ENCODE data around the gene REPS2. TPM values are rescaled to one million over a fixed set of nuclear protein-coding genes. Genes with fewer than 3 reads are reported as not detected.

The REPS2 gene
- total and polyA plus RNA-seq, 7 experiments from 2014 or later = 0.21 to 6.2 (median 1.9) TPM; not detected in 2

- ATAC-seq (no peak), DNase-seq (no peak)
- ChIA-PET CTCF (no interaction called here), POLR2A (no interaction called here)
- H3K4me3 ChIP-seq (ENCODE audit: low read length) = no peak overlapping the region
- no peaks in the 10 kb centered on the region for H3K27me3 ChIP-seq (ENCODE audit: control insufficient read depth in 2 of 2, insufficient read depth in 2 of 2, low read length in 2 of 2)
- H3K36me3 ChIP-seq (ENCODE audit: control insufficient read depth in 2 of 3, insufficient read depth in 3 of 3, low read length in 3 of 3) = no peaks in the 10 kb centered on the region
- H3K9me3 Mint-ChIP-seq = peaks cover 0 to 9% (median 0%) of the 10 kb centered on the region in 11 donors
- H3K27me3 Mint-ChIP-seq = peaks cover 0 to 6% (median 4%) of the 10 kb centered on the region in 5 donors
- intact Hi-C loops (cut with micrococcal nuclease) = no loop called here
- no peaks in the 10 kb centered on the region for H3K36me3 Mint-ChIP-seq
- no peaks in the 10 kb centered on the region for H3K4me1 ChIP-seq (ENCODE audit: control insufficient read depth in 2 of 2, insufficient read depth in 2 of 2, low read length in 2 of 2)
- H3K4me3 Mint-ChIP-seq = no peak overlapping the region
- H3K27ac ChIP-seq (ENCODE audit: low read depth, low read length) = no peak overlapping the region
- H3K27ac Mint-ChIP-seq = no peak overlapping the region
- no peaks in the 10 kb centered on the region for H3K9me3 ChIP-seq (ENCODE audit: control insufficient read depth in 2 of 3, low read length in 3 of 3)
- peaks cover 0 to 1% (median 0%) of the 10 kb centered on the region in 7 donors for H3K4me1 Mint-ChIP-seq
Observed at GRCh38 chrX:17187136-17187756, 240.8 kb downstream of the REPS2 start.

- Mint-ChIP-seq H3K27ac (no peak overlapping the region), H3K27me3 (peaks cover 0 to 6% (median 0%) of the 10 kb centered on the region in 5 donors), H3K4me1 (no peaks in the 10 kb centered on the region), H3K9me3 (peaks cover 0 to 6% (median 0%) of the 10 kb centered on the region in 11 donors), H3K36me3 (no peaks in the 10 kb centered on the region), H3K4me3 (no peak overlapping the region)
- POLR2A ChIA-PET = no interaction called here
- Histone ChIP-seq H3K27me3 (ENCODE audit: control insufficient read depth in 2 of 2, insufficient read depth in 2 of 2, low read length in 2 of 2) (no peaks in the 10 kb centered on the region), H3K9me3 (ENCODE audit: control insufficient read depth in 2 of 3, low read length in 3 of 3) (peaks cover 0 to 3% (median 0%) of the 10 kb centered on the region in 3 experiments), H3K4me3 (ENCODE audit: low read length) (no peak overlapping the region), H3K27ac (ENCODE audit: low read depth, low read length) (no peak overlapping the region), H3K4me1 (ENCODE audit: control insufficient read depth in 2 of 2, insufficient read depth in 2 of 2, low read length in 2 of 2) (no peaks in the 10 kb centered on the region), H3K36me3 (ENCODE audit: control insufficient read depth in 2 of 3, insufficient read depth in 3 of 3, low read length in 3 of 3) (no peaks in the 10 kb centered on the region)
- DNase-seq = no peak
- intact Hi-C loops (cut with micrococcal nuclease) = no loop called here
- CTCF ChIA-PET = no interaction called here
- no peak for ATAC-seq
Observed at GRCh38 chrX:17192106-17192505, 245.6 kb downstream of the REPS2 start.

Other genes starting within 250 kb of the REPS2 start
- 1 to 10 TPM; 5.2 to 8.9 (median 6.3) TPM for gene CTPS2, start 234.0 kb upstream of the REPS2 start, total RNA-seq
- gene CTPS2, start 234.0 kb upstream of the REPS2 start, polyA plus RNA-seq = 1 to 10 TPM; 2.7 to 4.4 TPM
- gene SYAP1, start 227.0 kb upstream of the REPS2 start, total RNA-seq = 10 to 100 TPM; 15.4 to 36.9 (median 15.6) TPM
- 10 to 100 TPM; 13.6 to 13.7 TPM for gene SYAP1, start 227.0 kb upstream of the REPS2 start, polyA plus RNA-seq
- 10 to 100 TPM; 11.9 to 23.1 (median 17.3) TPM for gene TXLNG, start 160.2 kb upstream of the REPS2 start, total RNA-seq
- gene TXLNG, start 160.2 kb upstream of the REPS2 start, polyA plus RNA-seq = 10 to 100 TPM; 16.0 to 22.1 TPM
- 100 to 1,000 TPM in 1 of 5 experiments, 10 to 100 TPM in 4; 82.9 to 112 (median 94.6) TPM for gene RBBP7, start 76.3 kb upstream of the REPS2 start, total RNA-seq
- gene RBBP7, start 76.3 kb upstream of the REPS2 start, polyA plus RNA-seq = 100 to 1,000 TPM; 115 to 145 TPM